KOPT-K1 (cell line): ENCODE data around the gene GDAP1L1.

Experiments
- H3K27ac ChIP-seq: fragments of 200-600 bp; sonication (generic); 2 replicates; pipeline ENCODE4 v1.5.1; 2016; ENCODE audit warnings: antibody characterized with exemption, mild to moderate bottlenecking, low read depth, low read length; ENCODE audit not compliant: poor library complexity, severe bottlenecking
- H3K36me3 ChIP-seq: fragments of 200-600 bp; sonication (generic); 2 replicates; pipeline ENCODE4 v1.5.1; 2017; ENCODE audit warnings: antibody characterized with exemption, mild to moderate bottlenecking, low read length, moderate library complexity; ENCODE audit not compliant: insufficient read depth
- H3K9me3 ChIP-seq: fragments of 200-600 bp; sonication (generic); 2 replicates; pipeline ENCODE4 v1.5.1; 2017; ENCODE audit warnings: antibody characterized with exemption, low read length, mild to moderate bottlenecking; ENCODE audit not compliant: insufficient read depth, poor library complexity, severe bottlenecking

Gene GDAP1L1

DNA sequence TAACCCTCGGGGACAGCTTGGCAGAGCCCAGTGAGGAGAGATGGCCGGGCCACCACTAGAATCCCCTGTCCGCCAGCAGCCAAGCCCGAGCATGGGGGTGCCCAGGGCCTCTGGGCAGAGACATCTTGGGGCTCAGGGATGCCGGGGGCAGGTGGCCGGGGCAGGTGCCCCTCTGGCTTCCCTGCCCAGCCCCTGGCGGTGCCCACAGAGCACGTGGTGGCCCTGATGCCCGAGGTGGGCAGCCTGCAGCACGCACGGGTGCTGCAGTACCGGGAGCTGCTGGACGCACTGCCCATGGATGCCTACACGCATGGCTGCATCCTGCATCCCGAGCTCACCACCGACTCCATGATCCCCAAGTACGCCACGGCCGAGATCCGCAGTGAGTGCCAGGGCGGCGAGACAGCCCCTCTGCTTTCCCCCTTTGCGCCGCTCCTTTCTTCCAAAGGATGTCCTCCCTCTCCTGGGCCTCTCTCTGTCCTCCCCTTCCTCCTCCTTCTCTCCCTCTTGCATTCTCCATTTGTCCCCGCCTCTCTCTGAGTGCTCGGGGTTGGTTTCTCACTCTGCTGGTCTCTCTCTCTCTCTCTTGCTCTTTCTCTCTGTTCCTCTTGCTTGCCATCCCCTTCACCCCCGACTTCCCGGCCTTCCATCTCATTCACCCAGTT, 11.2 kb downstream of the GDAP1L1 start:
- Histone ChIP-seq H3K27ac (no peak overlapping the region), H3K36me3 (no peaks in the 10 kb centered on the region), H3K9me3 (no peaks in the 10 kb centered on the region)

DNA sequence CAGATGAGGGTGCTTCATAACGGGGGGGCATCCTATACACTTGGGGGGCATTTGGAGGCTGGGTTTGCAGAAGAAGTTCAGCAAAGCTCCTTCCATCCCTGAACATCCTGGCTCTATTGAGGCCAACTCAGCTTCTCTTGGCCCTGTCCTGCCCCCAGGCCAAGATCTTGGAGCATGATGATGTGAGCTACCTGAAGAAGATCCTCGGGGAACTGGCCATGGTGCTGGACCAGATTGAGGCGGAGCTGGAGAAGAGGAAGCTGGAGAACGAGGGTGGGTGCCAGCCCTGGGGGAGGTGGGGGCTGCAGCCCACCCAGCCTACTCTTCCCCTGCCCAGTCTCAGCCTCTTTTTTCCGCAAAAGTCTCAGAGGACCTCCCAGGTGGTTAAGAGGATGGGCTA, 17.2 kb downstream of the GDAP1L1 start:
- Histone ChIP-seq H3K36me3 (no peaks in the 10 kb centered on the region), H3K9me3 (no peaks in the 10 kb centered on the region), H3K27ac (no peak overlapping the region)

DNA sequence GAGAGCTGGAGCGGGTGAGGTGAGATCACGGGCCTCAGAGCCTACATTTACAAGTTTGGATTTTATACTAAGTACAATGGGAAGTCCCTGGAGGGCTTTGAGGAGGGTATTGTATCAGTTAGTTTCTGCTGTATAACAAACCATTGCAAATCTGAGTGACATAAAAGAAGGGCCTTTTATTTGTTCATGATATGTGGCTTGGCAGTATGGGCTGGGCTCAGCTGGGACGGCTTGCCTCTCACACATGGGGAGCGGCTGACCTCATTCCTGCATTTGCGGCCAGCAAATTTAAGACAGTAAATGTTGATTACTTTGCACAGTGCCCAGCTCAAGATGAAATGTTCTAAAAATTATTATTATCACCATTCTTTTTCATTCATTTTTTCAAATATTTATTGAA, 21.7 kb downstream of the GDAP1L1 start:
- Histone ChIP-seq H3K27ac (no peak overlapping the region), H3K9me3 (no peaks in the 10 kb centered on the region), H3K36me3 (no peaks in the 10 kb centered on the region)

DNA sequence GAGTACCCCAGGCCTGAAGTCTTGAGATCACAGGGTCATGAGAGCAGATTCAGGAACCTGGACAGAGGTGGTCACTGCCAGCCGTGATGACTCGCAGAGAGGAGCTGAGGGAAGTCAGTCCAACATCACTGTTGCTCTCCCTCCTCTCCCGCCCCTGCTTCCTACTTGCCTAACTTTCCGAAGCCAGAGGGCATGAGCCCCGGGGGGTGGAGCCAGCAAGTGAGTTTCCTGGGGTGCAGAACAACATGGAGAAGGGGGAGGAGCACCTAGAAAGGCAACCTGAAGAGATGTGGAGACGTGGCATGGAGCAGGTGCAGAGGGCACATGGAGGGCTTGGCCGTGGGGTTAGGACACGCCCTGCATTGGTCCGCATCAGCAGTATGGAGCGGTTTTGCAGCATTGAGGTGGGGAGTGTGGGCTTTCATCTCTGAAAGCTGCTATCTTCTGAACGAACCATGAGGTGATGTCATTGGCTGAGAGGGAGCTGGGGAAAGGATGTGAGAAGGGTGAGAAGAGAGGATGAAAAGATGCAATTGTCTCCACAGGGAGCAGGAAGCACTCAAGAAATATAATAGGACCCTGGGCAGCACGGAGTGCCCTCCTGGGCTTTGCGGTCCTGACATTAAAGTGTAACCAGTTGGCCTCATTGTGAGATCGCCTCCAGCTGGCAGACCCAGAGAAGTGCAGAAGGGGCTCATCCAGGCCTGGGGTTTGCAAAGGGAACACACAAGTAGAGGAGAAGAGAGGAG, 25.0 kb downstream of the GDAP1L1 start:
- Histone ChIP-seq H3K27ac (no peak overlapping the region), H3K9me3 (no peaks in the 10 kb centered on the region), H3K36me3 (no peaks in the 10 kb centered on the region)

DNA sequence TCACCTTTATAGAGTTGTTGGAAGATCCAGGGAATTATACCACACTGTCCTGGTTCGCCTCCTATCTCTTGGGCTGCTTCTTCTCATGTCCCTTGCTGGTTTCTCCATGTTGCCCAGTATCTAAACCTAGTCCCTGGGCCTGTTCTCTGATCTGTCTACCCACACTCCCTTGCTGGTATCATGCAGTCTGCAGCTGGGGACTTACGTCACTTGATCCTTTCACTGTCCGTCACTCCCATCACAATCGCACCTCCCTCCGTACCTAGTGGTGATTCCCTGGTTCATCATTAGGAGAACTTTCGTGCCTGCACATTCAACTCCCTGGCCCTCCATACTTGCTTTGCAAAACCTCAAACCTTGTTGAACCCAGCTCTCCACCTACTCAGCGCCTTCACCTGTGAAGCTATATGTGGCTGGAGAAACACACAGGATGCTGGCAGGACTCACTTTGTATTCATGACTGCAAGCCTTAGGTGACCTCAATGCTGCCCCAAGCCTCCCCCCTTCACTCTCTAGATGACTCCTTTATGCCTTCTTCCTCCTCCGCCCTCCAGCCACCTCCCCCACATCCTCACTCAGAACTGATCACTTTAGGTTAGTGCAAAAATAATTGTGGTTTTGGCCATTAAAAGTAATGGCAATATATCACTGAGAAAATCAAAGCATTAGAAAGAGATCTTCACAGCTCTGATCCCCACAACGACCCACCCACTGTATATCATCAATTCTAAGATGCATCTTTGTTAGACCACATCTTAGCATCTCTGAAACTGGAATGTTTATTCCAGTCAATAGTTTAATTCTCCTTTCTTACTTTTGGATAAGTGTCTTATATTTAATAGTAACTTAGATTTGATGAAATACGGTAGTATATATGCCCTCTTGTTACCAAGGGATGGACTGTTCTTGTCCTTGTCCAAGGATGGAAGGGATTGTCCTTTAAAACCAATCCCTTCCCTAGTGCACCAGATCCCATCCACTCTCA, 26.4 kb downstream of the GDAP1L1 start:
- no peak overlapping the region for H3K27ac ChIP-seq
- H3K36me3 ChIP-seq: no peaks in the 10 kb centered on the region
- no peaks in the 10 kb centered on the region for H3K9me3 ChIP-seq

DNA sequence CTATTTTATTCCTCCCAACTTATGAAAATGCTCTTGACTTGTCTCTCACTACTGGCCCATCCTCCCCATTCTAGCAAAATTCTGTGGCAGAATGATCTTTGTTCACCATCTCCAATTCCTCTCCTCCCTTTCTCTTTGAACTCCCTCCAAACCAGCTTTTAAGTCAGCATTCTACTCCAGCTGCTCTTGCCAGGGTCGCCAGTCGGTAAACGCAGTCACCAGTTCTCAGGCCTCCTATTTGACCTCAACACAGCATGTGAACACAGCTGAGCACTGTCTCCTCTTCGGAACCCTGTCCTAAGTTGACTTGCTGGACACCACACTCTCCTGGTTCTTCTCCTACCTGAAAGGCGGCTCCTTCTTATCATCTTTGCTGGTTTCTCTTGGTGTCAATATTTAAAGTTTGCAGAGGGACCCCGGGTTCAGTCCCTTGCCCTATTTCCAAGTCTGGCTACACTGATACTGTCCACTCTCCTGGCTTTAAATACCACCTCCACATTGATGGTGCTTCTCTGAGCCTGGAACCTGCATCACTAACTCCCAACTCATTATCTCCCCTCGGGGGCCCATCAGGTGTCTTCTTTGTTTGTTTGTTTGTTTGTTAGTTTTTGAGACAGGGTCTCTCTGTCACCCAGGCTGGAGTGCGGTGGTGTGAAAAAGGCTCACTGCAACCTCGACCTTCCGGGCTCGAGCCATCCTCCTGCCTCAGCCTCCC, 27.4 kb downstream of the GDAP1L1 start:
- no peaks in the 10 kb centered on the region for H3K36me3 ChIP-seq
- no peak overlapping the region for H3K27ac ChIP-seq

DNA sequence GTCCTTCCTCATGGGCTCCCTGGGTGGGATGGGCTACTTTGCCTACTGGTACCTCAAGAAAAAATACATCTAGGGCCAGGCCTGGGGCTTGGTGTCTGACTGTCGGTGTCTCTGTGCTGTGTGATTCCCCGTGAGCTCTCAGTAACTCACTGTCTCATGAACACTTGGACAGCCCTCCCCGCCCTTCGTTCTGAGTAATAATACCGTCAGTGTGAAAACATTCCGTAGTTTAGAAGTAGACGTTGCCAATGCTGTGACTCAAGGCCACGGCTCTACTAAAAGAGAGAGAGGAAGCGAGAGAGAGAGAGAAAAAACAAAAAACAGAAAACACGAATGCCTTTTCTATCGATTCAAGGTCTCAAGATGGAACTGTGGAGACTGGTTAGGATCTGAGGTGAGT, 32.1 kb downstream of the GDAP1L1 start:
- no peaks in the 10 kb centered on the region for H3K9me3 ChIP-seq
- H3K36me3 ChIP-seq: no peaks in the 10 kb centered on the region
- H3K27ac ChIP-seq: no peak overlapping the region

More for the DNA sequence above, 27.4 kb downstream of the GDAP1L1 start:
- H3K9me3 ChIP-seq: no peaks in the 10 kb centered on the region

DNA sequence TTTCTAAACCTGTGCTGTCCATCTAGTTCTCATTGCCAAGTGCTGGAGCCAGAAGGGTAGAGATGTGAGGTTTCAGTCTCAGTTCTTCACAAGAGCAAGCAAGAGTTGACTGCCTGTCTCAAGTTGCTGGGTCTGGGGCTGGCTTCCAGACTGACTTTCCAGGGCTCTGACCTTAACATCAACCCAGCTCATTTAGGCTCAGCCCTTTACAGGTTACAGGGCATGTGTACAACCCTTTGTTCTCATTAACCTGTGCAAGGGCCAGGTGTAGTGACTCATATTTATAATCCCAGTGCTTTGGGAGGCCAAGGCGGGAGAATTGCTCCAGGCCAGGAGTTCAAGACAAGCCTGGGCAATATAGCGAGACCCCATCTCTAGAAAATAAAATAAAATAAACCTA, 33.3 kb downstream of the GDAP1L1 start:
- Histone ChIP-seq H3K9me3 (no peaks in the 10 kb centered on the region), H3K36me3 (no peaks in the 10 kb centered on the region), H3K27ac (no peak overlapping the region)

DNA sequence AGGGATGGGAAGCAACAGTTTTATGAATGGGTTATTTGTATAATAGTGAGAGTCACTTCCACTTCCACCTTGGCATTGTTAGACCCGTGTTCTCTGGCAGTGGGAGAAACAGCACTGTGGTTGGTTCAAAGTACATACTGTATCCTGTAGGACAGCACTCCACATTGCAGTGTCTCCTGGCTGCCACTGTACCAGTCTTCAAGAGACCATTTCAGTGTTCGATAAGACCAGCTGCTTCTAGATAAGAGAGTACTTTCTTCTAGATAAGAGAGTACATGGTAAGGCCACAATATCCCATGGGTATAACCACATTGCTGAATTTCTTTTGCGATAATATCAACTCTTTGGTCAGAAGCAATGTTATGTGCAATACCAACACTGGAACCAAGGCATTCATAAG, 35.1 kb downstream of the GDAP1L1 start:
- no peaks in the 10 kb centered on the region for H3K36me3 ChIP-seq
- H3K9me3 ChIP-seq: peaks cover 6% of the 10 kb centered on the region
- H3K27ac ChIP-seq: no peak overlapping the region

DNA sequence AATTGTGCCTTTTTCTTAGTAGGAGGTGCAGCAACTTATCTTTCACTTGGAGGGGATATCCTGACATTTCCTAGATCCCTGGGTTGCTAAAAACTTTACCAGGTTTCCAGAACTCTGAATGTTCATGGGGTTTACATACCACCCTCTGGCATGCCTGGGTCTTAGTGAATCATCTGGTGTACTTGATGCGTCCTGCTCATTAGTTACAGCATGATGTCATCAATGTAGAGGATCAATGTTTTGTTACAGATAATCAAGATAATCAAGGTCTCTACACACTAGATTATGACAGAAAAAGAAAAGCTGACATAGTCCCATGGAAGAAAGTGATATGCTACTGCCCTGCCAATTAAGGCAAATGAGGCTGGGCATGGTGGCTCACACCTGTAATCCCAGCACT, 36.9 kb downstream of the GDAP1L1 start:
- H3K27ac ChIP-seq: no peak overlapping the region
- H3K9me3 ChIP-seq: peaks cover 19% of the 10 kb centered on the region
- no peaks in the 10 kb centered on the region for H3K36me3 ChIP-seq

DNA sequence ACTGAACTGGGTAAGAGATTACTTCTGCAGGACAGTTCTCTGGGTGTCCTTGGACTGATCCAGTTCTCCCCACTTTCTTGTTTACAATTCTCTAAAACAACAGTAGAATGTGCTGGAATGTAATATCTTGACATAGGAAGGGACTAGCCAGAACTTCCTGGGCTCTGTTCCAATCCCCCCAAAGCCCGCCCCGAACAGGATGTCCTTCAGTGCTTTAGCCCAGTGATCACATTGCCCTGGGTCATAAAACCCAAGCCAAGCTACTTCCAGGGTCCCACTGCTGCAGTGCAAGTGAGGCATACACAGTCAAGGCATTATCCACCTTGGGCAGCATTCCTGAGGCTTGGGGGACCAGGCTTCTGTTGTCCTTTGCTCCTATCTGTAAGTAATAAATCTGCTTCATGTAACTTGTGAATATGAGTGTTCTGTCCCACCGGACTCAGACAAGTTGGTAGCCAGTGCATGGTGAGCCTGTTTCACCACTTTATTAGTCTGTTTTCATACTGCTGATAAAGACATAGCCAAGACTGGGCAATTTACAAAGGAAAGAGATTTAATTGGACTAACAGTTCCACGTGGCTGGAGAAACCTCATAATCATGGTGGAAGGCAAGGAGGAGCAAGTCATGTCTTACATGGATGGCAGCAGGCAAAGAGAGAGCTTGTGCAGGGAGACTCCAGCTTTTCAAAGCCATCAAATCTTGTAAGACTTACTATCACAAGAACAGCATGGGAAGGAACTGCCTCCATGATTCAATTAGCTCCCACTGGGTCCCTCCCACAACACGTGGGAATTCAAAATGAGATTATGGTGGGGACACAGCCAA, 40.4 kb downstream of the GDAP1L1 start:
- no peaks in the 10 kb centered on the region for H3K36me3 ChIP-seq
- peaks cover 24% of the 10 kb centered on the region for H3K9me3 ChIP-seq
- no peak overlapping the region for H3K27ac ChIP-seq

DNA sequence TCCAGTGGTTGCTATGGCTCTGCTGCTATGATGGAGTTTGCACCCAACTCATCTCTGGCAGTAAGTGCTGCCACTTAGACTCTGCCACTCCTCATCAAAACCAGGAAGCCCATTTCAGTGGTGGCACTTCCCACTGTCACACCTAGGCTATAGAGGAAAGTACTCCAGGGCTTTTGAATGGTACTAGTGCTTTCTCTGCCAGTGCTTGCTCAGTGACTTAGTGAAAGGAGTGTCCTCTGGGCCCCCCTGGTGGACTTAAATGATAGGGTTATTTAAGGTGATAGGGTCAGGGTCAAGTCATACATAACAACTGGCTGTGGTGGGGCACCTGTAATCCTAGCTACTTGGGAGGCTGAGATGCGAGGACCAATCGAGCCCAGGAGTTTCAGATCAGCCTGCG, 41.1 kb downstream of the GDAP1L1 start:
- H3K27ac ChIP-seq: no peak overlapping the region

DNA sequence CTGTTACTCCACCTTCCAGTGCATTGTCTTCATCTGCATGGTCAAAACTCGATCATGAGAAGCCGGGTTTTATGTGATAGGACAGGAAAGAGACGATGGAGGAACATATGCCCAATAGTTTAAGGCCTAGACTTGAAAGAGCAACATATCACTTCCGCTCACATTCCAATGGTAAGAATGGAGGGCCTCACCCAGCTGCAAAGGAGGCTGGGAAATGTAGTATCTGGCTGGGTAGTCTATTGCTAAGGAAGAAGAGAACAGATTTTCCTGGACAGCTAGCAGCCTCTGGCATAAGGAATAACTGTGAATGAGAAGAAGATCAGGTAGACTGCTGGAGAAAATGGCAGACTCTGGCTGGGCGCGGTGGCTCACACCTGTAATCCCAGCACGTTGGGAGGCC, 44.6 kb downstream of the GDAP1L1 start:
- Histone ChIP-seq H3K27ac (no peak overlapping the region), H3K9me3 (peaks cover 23% of the 10 kb centered on the region), H3K36me3 (no peaks in the 10 kb centered on the region)

More for the DNA sequence above, 41.1 kb downstream of the GDAP1L1 start:
- H3K36me3 ChIP-seq: no peaks in the 10 kb centered on the region
- peaks cover 24% of the 10 kb centered on the region for H3K9me3 ChIP-seq

DNA sequence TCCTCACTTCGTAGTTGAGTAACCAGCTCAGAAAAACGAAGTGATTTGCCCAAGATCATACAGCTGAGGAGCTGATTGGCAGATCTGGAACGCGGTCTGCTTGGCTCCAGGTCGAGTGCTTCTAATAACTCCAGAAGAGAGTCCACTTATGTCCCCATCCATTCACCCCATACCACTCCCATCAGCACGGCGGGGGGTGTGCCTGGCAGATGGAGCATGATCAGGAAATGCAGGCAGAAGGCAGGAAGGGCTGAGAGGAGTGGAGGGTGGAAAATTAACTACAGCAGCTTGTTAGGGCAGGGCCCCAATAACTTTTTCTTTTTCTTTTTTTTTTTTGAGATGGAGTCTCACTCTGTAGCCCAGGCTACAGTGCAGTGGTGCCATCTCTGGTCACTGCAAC, 48.9 kb downstream of the GDAP1L1 start:
- no peaks in the 10 kb centered on the region for H3K9me3 ChIP-seq
- H3K36me3 ChIP-seq: no peaks in the 10 kb centered on the region
- H3K27ac ChIP-seq: no peak overlapping the region
